Calu3 (cell line): ENCODE measurements around the gene BMPR2. TPM values are rescaled to one million over a fixed set of nuclear protein-coding genes. Genes with fewer than 3 reads are reported as not detected.
"Not testable (repeated sequence)": the region's sequence is repeated elsewhere in the genome, so short reads cannot be mapped to it uniquely, and the experiment has no call there.

ENCODE experiments used
- BruUV-seq: library from RNA; stranded (reverse); fragments of 400-500 nt; replicated peaks from 2 replicates; lab custom pipeline; 2021; lab: Mats Ljungman, UMichigan
- CTCF ChIA-PET: fragments of 300-600 bp; sonication (Branson Sonifier 250); formaldehyde crosslinking; loops from one replicate; lab custom pipeline; 2022; ENCODE audit warnings: antibody characterized with exemption; lab: Charles Lee
- DNase-seq: peaks from one replicate; pipeline ENCODE4 v3.0.0; 2022
- H3K27ac Mint-ChIP-seq: one replicate; pipeline ENCODE4 v1.8.0; 2022; ENCODE audit warnings: mixed read lengths; ENCODE audit not compliant: unreplicated experiment
- H3K27me3 Mint-ChIP-seq: one replicate; pipeline ENCODE4 v1.8.0; 2022; ENCODE audit warnings: mixed read lengths; ENCODE audit not compliant: unreplicated experiment
- H3K36me3 Mint-ChIP-seq: one replicate; pipeline ENCODE4 v1.8.0; 2022; ENCODE audit warnings: mild to moderate bottlenecking, moderate library complexity, mixed read lengths; ENCODE audit not compliant: insufficient read depth, unreplicated experiment
- H3K4me1 Mint-ChIP-seq: one replicate; pipeline ENCODE4 v1.8.0; 2022; ENCODE audit warnings: mild to moderate bottlenecking, low read depth, mixed read lengths; ENCODE audit not compliant: unreplicated experiment
- H3K4me3 Mint-ChIP-seq: one replicate; pipeline ENCODE4 v1.8.0; 2022; ENCODE audit warnings: mild to moderate bottlenecking, low read depth, moderate library complexity, mixed read lengths; ENCODE audit not compliant: unreplicated experiment
- H3K9me3 Mint-ChIP-seq: one replicate; pipeline ENCODE4 v1.8.0; 2022; ENCODE audit warnings: low read depth, mixed read lengths; ENCODE audit not compliant: unreplicated experiment
- intact Hi-C: fragments of 100-400 bp; cut with micrococcal nuclease; formaldehyde crosslinking; loops from one replicate; pipeline ENCODE4 v1.10.0; 2022; ENCODE audit not compliant: unreplicated experiment
- total RNA-seq: library from RNA; stranded (reverse); gene quantifications from 2 replicates; pipeline ENCODE4 v1.2.3, GENCODE V29; 2022
- TF ChIP-seq, protein P1 (sequence below): fragments of 200-600 bp; IDR thresholded peaks from one replicate; pipeline ENCODE4 v1.8.0; 2022; ENCODE audit warnings: antibody characterized with exemption; ENCODE audit not compliant: unreplicated experiment

The BMPR2 gene
- total RNA-seq, 1 experiment from 2014 or later, result 50.1 TPM

DNA sequence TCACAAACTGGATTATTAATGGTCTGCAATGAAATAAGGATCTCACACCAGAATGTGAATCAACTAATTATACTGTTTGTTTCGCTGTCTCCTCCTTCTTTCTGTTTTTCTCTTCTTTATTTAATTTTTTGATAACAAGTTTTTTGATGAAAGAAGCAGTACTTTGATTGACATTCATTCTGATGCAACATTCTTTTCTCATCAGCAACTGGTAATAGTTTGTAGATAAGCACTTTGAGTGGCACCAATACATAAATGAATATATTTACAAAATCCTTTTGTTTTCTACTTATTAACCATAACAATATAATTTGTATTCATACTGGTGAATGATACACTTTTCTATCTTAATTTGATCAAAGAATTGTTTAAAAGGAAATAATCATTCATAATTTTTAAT lies 143.3 kb downstream of the BMPR2 start:
- no peaks in the 10 kb centered on the region for H3K9me3 Mint-ChIP-seq
- BruUV-seq, result no TSS peak
- intact Hi-C loops, result no loop called here
- TF ChIP-seq, protein P1, sequence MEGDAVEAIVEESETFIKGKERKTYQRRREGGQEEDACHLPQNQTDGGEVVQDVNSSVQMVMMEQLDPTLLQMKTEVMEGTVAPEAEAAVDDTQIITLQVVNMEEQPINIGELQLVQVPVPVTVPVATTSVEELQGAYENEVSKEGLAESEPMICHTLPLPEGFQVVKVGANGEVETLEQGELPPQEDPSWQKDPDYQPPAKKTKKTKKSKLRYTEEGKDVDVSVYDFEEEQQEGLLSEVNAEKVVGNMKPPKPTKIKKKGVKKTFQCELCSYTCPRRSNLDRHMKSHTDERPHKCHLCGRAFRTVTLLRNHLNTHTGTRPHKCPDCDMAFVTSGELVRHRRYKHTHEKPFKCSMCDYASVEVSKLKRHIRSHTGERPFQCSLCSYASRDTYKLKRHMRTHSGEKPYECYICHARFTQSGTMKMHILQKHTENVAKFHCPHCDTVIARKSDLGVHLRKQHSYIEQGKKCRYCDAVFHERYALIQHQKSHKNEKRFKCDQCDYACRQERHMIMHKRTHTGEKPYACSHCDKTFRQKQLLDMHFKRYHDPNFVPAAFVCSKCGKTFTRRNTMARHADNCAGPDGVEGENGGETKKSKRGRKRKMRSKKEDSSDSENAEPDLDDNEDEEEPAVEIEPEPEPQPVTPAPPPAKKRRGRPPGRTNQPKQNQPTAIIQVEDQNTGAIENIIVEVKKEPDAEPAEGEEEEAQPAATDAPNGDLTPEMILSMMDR, result no peak
- H3K27ac Mint-ChIP-seq, result no peak overlapping the region
- no peaks in the 10 kb centered on the region for H3K4me1 Mint-ChIP-seq
- no peak for DNase-seq
- peaks cover 6% of the 10 kb centered on the region for H3K36me3 Mint-ChIP-seq
- CTCF ChIA-PET, result no interaction called here
- no peaks in the 10 kb centered on the region for H3K27me3 Mint-ChIP-seq
- no peak overlapping the region for H3K4me3 Mint-ChIP-seq

DNA sequence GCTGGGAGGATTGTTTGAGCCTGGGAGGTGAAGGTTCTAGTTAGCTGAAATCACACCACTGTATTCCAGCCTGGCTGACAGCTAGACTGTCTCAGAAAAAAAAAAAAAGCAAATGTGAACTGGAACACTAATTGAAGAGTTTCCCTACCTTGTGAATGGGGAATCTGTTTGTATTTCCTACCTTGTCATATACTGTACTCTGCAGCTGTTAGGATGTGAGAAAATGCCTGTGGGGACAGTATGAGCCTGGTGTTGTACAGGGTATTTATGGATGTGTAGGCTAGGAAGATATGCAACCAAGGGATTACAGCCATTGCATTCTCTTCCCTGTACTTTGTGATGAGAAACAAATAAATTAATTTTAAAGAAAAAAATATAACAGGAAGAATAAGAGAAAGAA lies 145.3 kb downstream of the BMPR2 start:
- BruUV-seq, result no TSS peak
- no peaks in the 10 kb centered on the region for H3K27me3 Mint-ChIP-seq
- H3K4me1 Mint-ChIP-seq, result no peaks in the 10 kb centered on the region
- TF ChIP-seq, protein P1, result no peak
- no peaks in the 10 kb centered on the region for H3K9me3 Mint-ChIP-seq
- intact Hi-C loops, result no loop called here
- H3K36me3 Mint-ChIP-seq, result no peaks in the 10 kb centered on the region
- no peak overlapping the region for H3K27ac Mint-ChIP-seq
- no peak for DNase-seq
- no peak overlapping the region for H3K4me3 Mint-ChIP-seq
- CTCF ChIA-PET, result no interaction called here

DNA sequence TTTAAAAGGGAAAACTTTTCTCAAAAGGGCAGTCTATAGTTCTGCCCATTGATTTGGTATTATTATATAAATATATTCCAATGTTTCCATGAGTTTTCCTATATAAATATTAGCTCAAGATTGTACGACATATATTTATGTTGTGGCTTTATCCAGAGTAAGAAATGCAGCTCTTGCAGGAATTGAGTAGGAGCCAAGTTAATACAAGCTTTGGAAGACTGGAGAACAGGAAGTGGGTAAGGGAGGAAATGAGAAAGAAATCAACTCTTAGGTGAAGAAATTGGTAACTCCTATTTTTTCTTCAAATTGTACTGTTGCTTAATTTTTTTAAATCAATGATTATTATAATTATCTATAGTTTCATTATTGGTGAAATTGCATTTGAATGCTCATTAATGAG lies 153.3 kb downstream of the BMPR2 start:
- no peak for DNase-seq
- H3K36me3 Mint-ChIP-seq, result no peaks in the 10 kb centered on the region
- no peak overlapping the region for H3K27ac Mint-ChIP-seq
- BruUV-seq, result no TSS peak
- peaks cover 7% of the 10 kb centered on the region for H3K4me1 Mint-ChIP-seq
- H3K9me3 Mint-ChIP-seq, result no peaks in the 10 kb centered on the region
- CTCF ChIA-PET, result no interaction called here
- no peaks in the 10 kb centered on the region for H3K27me3 Mint-ChIP-seq
- intact Hi-C loops, result no loop called here
- TF ChIP-seq, protein P1, result no peak
- H3K4me3 Mint-ChIP-seq, result no peak overlapping the region

DNA sequence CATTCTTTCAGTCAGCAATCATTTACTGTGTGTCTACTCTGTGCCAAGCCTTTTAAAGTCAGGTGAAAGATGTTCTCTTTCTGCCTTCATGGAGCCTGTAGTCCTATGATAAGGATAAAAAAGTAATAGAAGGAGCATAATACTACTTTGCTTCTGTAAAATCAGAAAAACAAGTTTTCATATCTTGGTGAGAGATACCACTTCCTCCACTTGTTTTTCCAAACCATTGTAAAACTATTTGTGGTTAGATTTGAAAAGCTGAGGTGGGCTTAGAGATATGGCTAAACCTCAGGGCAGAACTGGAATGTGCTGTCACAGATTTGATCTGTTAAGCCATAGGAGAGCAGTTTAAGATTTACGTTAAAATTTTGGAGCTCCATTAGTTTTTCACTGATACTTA lies 153.9 kb downstream of the BMPR2 start:
- Mint-ChIP-seq H3K9me3 (no peaks in the 10 kb centered on the region), H3K36me3 (no peaks in the 10 kb centered on the region), H3K27ac (no peak overlapping the region), H3K4me3 (no peak overlapping the region), H3K4me1 (peaks cover 7% of the 10 kb centered on the region), H3K27me3 (no peaks in the 10 kb centered on the region)
- intact Hi-C loops, result loop anchor here (10.0 kb wide), 1 partner anchor 115 kb away; no protein-coding TSS in a partner anchor
- BruUV-seq, result no TSS peak
- no peak for DNase-seq
- CTCF ChIA-PET, result no interaction called here
- TF ChIP-seq, protein P1, result no peak

DNA sequence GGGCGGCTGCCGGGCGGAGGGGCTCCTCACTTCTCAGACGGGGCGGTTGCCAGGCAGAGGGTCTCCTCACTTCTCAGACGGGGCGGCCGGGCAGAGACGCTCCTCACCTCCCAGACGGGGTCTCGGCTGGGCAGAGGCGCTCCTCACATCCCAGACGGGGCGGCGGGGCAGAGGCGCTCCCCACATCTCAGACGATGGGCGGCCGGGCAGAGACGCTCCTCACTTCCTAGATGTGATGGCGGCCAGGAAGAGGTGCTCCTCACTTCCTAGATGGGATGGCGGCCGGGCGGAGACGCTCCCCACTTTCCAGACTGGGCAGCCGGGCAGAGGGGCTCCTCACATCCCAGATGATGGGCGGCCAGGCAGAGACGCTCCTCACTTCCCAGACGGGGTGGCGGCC lies 159.2 kb downstream of the BMPR2 start:
- intact Hi-C loops, result loop anchor here (10.0 kb wide), 1 partner anchor 120 kb away; no protein-coding TSS in a partner anchor
- H3K9me3 Mint-ChIP-seq, H3K4me3 Mint-ChIP-seq, H3K4me1 Mint-ChIP-seq, CTCF ChIA-PET, DNase-seq, H3K27me3 Mint-ChIP-seq, BruUV-seq, H3K36me3 Mint-ChIP-seq, H3K27ac Mint-ChIP-seq: not testable (repeated sequence)
